NCI-H460 (cell line): Measurements from ENCODE around the gene CD4. TPM values are rescaled to one million over a fixed set of nuclear protein-coding genes. Genes with fewer than 3 reads are reported as not detected.
"Not testable (repeated sequence)": the region's sequence is repeated elsewhere in the genome, so short reads cannot be mapped to it uniquely, and the experiment has no call there.

Experiments used
- DNase-seq: peaks from one replicate; pipeline ENCODE4 v3.0.0-alpha.2; 2016; ENCODE audit warnings: low read depth; ENCODE audit errors: extremely low read depth
- polyA plus RNA-seq: library from polyadenylated mRNA; depleted of rRNA; stranded (reverse); fragments of >200 nt; gene quantifications from 2 replicates; pipeline ENCODE4 v1.2.3, GENCODE V29; 2014; cell fraction: nucleus; rRNA removed
- total RNA-seq: library from RNA; depleted of rRNA; stranded (reverse); fragments of >200 nt; shearing (Covaris generic); gene quantifications from 2 replicates; pipeline ENCODE4 v1.2.3, GENCODE V29; 2014; rRNA removed

CD4 gene
- not detected in 2 replicates for total RNA-seq
- 0.08 TPM in 1 of 2 replicates, not detected in the other for polyA plus RNA-seq

DNA sequence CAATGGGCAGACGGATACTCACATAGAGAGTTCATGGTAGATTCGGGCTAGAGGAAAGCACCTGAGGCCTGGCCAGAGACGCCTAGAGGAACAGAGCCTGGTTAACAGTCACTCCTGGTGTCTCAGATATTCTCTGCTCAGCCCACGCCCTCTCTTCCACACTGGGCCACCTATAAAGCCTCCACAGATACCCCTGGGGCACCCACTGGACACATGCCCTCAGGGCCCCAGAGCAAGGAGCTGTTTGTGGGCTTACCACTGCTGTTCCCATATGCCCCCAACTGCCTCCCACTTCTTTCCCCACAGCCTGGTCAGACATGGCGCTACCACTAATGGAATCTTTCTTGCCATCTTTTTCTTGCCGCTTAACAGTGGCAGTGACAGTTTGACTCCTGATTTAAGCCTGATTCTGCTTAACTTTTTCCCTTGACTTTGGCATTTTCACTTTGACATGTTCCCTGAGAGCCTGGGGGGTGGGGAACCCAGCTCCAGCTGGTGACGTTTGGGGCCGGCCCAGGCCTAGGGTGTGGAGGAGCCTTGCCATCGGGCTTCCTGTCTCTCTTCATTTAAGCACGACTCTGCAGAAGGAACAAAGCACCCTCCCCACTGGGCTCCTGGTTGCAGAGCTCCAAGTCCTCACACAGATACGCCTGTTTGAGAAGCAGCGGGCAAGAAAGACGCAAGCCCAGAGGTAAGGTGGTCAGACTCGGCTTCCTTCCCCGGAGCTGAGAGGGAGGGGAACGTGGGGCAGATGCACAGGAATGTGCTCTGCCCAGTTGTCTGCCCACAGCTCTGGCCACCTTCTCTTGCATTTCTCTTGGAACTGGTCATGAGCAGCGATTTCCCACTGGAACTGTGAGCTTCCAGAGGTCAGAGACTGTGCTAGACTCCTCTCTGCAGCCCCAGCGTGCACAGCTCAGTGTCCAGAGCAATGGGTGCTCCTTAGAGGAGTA, at the start of gene CD4:
CD4 (plus strand) TSS at position 557 of the 953 bp plus-strand sequence. CDS start 10,611 bp downstream, outside the sequence.
- no peak for DNase-seq

- DNase-seq, result not testable (repeated sequence)
Measured at GRCh38 chr12:6742080-6742479, 47.2 kb upstream of the CD4 start.

- DNase-seq, result no peak
Measured at GRCh38 chr12:6742834-6743233, 46.5 kb upstream of the CD4 start.

GRCh38 chr12:6743300-6743699, 46.0 kb upstream of the CD4 start:
- not testable (repeated sequence) for DNase-seq

- no peak for DNase-seq
Measured at GRCh38 chr12:6745741-6746525, 43.4 kb upstream of the CD4 start.

DNA sequence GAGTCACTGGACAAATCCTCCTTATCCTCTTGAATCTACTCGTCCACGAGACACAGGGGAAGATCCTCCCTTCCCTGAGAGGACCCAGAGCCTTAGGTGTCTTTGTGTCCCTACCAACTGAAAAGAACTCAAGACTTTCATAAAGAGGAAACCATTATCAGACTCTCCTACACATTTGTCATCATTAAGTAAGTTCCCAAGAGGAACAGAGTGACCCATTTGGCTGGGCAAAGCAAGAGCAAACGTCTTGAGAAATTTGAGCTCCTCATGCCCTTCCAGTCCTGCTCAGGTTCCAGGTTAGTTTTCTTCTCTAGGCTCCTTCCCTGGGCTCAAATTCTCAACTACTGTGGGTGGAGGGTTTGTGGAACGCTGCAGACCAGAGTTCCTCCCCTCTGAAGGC, 42.1 kb upstream of the CD4 start:
- DNase-seq, result no peak

DNA sequence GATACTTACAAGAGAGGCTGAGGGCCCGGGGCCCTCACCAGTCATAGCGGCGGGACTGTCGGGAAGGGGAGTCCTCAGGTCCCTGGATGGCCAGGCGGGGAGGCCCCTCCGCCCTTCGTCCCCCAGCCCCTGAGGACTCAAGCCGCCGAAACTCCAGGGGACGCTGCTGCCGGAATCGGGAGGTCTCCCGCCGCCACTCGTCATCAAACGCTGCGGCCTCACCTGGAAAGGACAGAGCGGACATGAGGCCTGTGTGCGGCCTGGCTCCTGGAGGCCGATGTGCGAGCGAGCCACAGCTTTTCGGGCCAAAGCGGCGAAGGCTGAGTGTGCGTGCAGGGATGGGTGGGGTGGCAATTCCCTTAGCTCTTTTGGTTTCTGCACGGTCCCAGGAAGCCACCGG, 40.6 kb upstream of the CD4 start:
- no peak for DNase-seq

DNA sequence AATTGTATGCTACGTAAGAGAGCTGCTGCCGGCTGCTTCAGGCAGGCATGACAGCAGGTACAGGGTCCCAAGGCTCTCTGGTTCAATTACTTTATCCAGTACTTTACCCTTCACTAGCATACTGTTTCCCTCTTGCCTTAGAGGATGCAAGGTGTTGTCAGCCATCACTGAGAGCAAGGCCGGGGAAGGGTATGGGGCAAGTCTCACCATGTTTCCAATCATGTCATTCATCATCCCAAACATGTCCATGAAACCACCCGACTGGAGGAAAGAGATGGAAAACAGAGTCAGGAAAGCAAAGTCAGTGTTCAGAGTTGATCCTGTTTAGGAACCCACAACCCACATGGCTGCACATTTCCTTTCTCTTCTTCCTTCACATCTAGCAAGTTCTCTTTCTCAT, 38.8 kb upstream of the CD4 start:
- no peak for DNase-seq

- no peak for DNase-seq
Measured at GRCh38 chr12:6751767-6752166, 37.6 kb upstream of the CD4 start.

DNA sequence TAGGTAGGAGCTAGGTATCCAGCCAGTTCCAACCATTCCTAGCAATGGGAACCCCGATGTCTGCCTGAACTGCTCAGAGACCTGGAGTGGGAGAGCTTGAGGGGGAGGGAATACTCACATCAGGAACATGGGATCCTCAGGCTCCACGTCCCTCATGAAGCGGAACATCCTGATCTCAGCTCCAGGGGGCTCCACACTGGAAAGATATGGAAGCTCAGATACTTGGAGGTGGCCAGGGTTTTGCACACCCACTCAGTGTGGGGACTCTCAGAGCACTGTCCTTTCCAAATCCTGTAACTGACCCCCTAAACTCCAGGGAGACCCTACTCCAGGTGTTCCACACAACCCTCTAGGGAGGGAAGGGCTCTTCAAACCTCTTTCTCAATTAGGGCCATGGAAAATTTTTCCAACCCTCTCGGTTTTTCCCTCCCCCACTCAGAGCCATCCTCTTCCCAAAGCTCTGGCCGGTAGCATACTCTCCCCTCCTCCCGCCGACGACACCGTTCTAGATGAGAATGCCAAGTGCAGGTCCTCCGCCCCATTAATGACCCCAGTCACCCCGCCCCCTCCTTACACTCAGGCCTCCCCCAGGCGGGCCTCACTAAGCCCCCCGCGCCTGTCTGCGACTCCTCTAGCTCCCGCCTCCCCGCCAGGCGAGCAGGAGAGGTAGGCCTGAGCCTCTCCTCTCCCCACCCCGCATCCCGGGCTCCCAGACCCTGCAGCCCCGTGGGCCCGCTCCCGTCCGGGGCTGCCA, 37.0 kb upstream of the CD4 start:
- no peak for DNase-seq

GRCh38 chr12:6752921-6753771, 36.2 kb upstream of the CD4 start, which contains the start of gene MLF2:
Gene MLF2, minus strand, starts transcription at chr12:6753141. Its CDS starts 807 bp downstream, at chr12:6752334.
- DNase-seq, result peak; percentile 97

- DNase-seq, result no peak
Measured at GRCh38 chr12:6753772-6754356, 35.5 kb upstream of the CD4 start.

GRCh38 chr12:6754411-6754810, 34.9 kb upstream of the CD4 start:
- no peak for DNase-seq

- DNase-seq, result no peak
Measured at GRCh38 chr12:6757028-6757690, 32.2 kb upstream of the CD4 start.

GRCh38 chr12:6758506-6759095, 30.7 kb upstream of the CD4 start:
- no peak for DNase-seq

- DNase-seq, result no peak
Measured at GRCh38 chr12:6759741-6760140, 29.6 kb upstream of the CD4 start.

- no peak for DNase-seq
Measured at GRCh38 chr12:6763380-6763779, 25.9 kb upstream of the CD4 start.
